DOHH2 (cell line): ENCODE data around the gene MACROD1.

ENCODE experiments used
- CTCF ChIP-seq: fragments of 200-600 bp; sonication (generic); IDR thresholded peaks from one replicate; pipeline ENCODE4 v1.5.1; 2014; ENCODE audit warnings: antibody characterized with exemption, mild to moderate bottlenecking, low read depth, low read length; ENCODE audit not compliant: poor library complexity, severe bottlenecking
- EZH2phosphoT487 ChIP-seq: fragments of 200-600 bp; sonication (generic); IDR thresholded peaks from 2 replicates; pipeline ENCODE4 v1.6.1; 2017; ENCODE audit warnings: borderline replicate concordance, mild to moderate bottlenecking, antibody characterized with exemption, low read length, moderate library complexity, mixed read lengths

GRCh38 chr11:64176751-64177150 is 10.8 kb upstream of the MACROD1 start:
- TF ChIP-seq CTCF, result no peak
- no peak for TF ChIP-seq EZH2phosphoT487
